Smooth muscle cell of the brain vasculature (primary cell): Measurements from ENCODE around the gene FNIP2.
"Not testable (repeated sequence)": the region's sequence is repeated elsewhere in the genome, so short reads cannot be mapped to it uniquely, and the experiment has no call there.

Experiments used
- DNase-seq: peaks from one replicate; pipeline ENCODE4 v3.0.0-alpha.2; 2012; ENCODE audit warnings: low read depth, low spot score

Gene FNIP2

GRCh38 chr4:158814636-158815330, 46.0 kb downstream of the FNIP2 start:
- no peak for DNase-seq

GRCh38 chr4:158816955-158817354, 48.1 kb downstream of the FNIP2 start:
- DNase-seq = no peak

GRCh38 chr4:158817562-158818296, 48.9 kb downstream of the FNIP2 start:
- DNase-seq = no peak

- DNase-seq = no peak
Measured at GRCh38 chr4:158818560-158819140, 49.8 kb downstream of the FNIP2 start.

GRCh38 chr4:158819942-158820786, 51.3 kb downstream of the FNIP2 start:
- DNase-seq = no peak

- no peak for DNase-seq
Measured at GRCh38 chr4:158821228-158821971, 52.6 kb downstream of the FNIP2 start.

GRCh38 chr4:158822348-158822747, 53.5 kb downstream of the FNIP2 start:
- DNase-seq = no peak

GRCh38 chr4:158823461-158823873, 54.6 kb downstream of the FNIP2 start:
- DNase-seq = no peak

GRCh38 chr4:158824425-158825274, 55.8 kb downstream of the FNIP2 start:
- DNase-seq = no peak

- DNase-seq = no peak
Measured at GRCh38 chr4:158825433-158826036, 56.7 kb downstream of the FNIP2 start.

GRCh38 chr4:158826057-158826456, 57.2 kb downstream of the FNIP2 start:
- DNase-seq = no peak

GRCh38 chr4:158826882-158827281, 58.1 kb downstream of the FNIP2 start:
- DNase-seq = no peak

- no peak for DNase-seq
Measured at GRCh38 chr4:158827543-158827981, 58.7 kb downstream of the FNIP2 start.

GRCh38 chr4:158828151-158828550, 59.3 kb downstream of the FNIP2 start:
- DNase-seq = not testable (repeated sequence)

- no peak for DNase-seq
Measured at GRCh38 chr4:158829254-158829653, 60.4 kb downstream of the FNIP2 start.

- no peak for DNase-seq
Measured at GRCh38 chr4:158833602-158834001, 64.8 kb downstream of the FNIP2 start.

- no peak for DNase-seq
Measured at GRCh38 chr4:158835226-158836001, 66.6 kb downstream of the FNIP2 start.

GRCh38 chr4:158836002-158836369, 67.2 kb downstream of the FNIP2 start:
- DNase-seq = no peak

GRCh38 chr4:158836828-158837449, 68.1 kb downstream of the FNIP2 start:
- DNase-seq = no peak
